ENCODE results near the gene FAM241B. TPM values are rescaled to one million over a fixed set of nuclear protein-coding genes. Genes with fewer than 3 reads are reported as not detected.

The FAM241B gene
- total RNA-seq, 2 experiments from 2014 or later = 6.3 to 9.6 TPM

DNA sequence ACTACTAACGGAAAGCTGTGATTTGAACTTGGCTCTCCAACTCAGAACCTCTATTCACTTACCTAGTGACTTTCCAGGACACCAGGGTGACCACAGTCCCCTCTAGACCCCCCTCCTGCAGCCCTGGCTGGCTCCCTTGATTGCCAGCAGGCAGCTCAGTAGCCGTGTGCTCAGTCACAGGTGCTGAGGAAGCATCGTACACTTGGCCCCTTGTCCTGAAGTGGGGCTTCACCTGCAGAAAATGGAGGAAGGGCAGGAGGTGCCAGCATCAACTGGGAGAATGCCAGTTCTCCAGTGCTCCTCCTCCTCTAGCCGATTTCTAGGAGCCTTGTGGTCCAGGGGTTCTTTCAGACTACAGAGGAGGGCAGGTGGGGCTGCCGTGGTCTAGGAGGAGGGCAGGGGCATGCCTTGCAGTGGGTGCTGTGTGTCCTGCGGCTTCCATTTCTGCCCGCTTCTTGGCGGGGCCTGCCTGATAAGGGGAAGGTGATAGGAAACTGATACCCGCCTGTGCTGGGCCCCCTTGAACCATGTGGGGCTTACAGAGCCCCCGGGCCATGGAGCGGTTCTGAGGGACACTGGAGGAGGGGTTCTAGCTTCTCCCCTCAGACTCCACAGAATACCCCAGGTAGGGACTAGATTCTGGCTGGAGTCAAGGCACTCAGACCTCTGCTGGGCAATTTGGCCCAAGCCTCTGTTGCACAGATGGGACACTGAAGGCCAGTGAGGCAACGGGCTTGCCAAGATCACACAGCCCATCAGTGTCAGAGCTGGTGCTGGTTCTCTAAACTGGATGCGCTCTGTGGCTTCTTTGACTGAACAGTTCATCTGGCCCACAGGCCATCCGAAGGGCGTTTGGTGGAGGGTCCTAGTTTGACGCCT is 14.0 kb downstream of the FAM241B start:
- POLR2A ChIA-PET = no interaction called here
- Mint-ChIP-seq H3K27ac (no peak overlapping the region), H3K27me3 (no peaks in the 10 kb centered on the region), H3K36me3 (ENCODE audit: low read depth) (no peaks in the 10 kb centered on the region), H3K4me1 (no peaks in the 10 kb centered on the region), H3K9me3 (ENCODE audit: low read depth) (no peaks in the 10 kb centered on the region), H3K4me3 (no peak overlapping the region)
- DNase-seq (no peak), ATAC-seq (no peak)
- intact Hi-C loops (cut with DNase I, micrococcal nuclease) = loop anchor here (1.0 to 10.0 kb wide), 6 partner anchors 73 to 313 kb away; partner anchors contain the start of gene COL13A1 (in 2 of the 2)
- CTCF ChIA-PET = interaction anchor here (0.7 to 6.2 kb wide), 23 partner anchors 9 to 631 kb away, joined by 3 to 100 read pairs (median 4); partner anchors contain the start of gene FAM241B

- Mint-ChIP-seq H3K4me3 (no peak overlapping the region), H3K36me3 (ENCODE audit: low read depth) (no peaks in the 10 kb centered on the region), H3K27me3 (no peaks in the 10 kb centered on the region), H3K9me3 (ENCODE audit: low read depth) (no peaks in the 10 kb centered on the region), H3K4me1 (no peaks in the 10 kb centered on the region), H3K27ac (no peak overlapping the region)
- peak; percentile 73 for DNase-seq
- peak; percentile 30 for ATAC-seq
- intact Hi-C loops (cut with DNase I, micrococcal nuclease) = loop anchor here (1.0 to 10.0 kb wide), 6 partner anchors 73 to 313 kb away; partner anchors contain the start of gene COL13A1 (in 2 of the 2)
- CTCF ChIA-PET = interaction anchor here (0.7 to 6.2 kb wide), 20 partner anchors 15 to 631 kb away, joined by 3 to 100 read pairs (median 4); partner anchors contain the start of gene FAM241B
- POLR2A ChIA-PET = no interaction called here
These were observed 14.7 kb downstream of the FAM241B start for GRCh38 chr10:69644658-69645295.

- Mint-ChIP-seq H3K4me1 (no peaks in the 10 kb centered on the region), H3K4me3 (no peak overlapping the region), H3K27me3 (no peaks in the 10 kb centered on the region), H3K27ac (no peak overlapping the region), H3K9me3 (ENCODE audit: low read depth) (no peaks in the 10 kb centered on the region), H3K36me3 (ENCODE audit: low read depth) (no peaks in the 10 kb centered on the region)
- no peak for DNase-seq
- intact Hi-C loops (cut with DNase I, micrococcal nuclease) = loop anchor here in 1 of 2 experiments (10.0 kb wide), 2 partner anchors 159 to 269 kb away; partner anchors contain the start of gene COL13A1
- ChIA-PET POLR2A (no interaction called here), CTCF (interaction anchor here (0.7 to 6.2 kb wide), 17 partner anchors 16 to 274 kb away, joined by 3 to 100 read pairs (median 4); partner anchors contain the start of gene FAM241B)
- no peak for ATAC-seq
These were observed 15.5 kb downstream of the FAM241B start for GRCh38 chr10:69645296-69646184.

DNA sequence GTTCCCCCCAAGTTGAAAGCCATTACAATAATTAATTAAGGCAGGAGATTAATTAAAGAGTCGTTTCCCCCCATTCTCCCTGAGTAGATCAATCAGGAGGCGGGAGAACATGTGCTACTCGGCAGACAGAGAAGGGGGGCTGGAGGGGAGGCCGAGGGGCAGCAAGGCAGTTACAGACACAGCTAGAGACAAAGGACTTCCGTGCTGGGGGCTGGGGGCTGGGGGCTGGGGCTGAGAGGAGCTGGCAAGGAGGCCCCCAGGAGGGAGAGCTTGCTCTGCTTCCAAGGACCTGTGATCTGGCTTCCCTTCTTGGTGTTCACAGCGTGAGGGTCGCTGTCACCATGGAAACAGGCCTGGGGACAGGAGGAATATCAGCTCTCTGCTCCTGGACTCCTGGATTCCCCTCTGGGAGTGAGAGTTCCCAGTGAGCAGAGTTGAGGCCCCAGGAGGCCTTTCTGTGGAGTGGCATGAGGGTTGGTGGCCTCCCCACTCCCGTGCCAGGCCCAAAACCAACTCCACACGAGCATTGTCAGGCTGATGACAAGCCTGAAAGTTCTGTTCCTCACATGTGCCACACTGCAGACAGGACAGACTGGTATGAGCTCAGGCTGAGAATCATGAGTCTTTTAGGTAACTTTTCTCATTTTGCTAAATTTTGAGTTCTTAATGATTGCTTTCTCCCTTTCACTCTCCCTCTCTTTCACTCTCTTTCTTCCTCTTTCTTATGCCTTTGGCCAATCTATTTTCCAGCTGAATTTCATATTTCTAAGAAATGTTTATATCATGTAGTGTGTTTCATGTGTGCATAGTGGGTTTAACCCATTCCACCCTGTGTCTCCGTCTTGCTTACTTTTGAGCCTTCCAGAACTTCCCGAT is 16.4 kb downstream of the FAM241B start:
- no peaks in the 10 kb centered on the region for H3K9me3 Mint-ChIP-seq (ENCODE audit: low read depth)
- H3K4me3 Mint-ChIP-seq = no peak overlapping the region
- intact Hi-C loops (cut with DNase I, micrococcal nuclease) = loop anchor here in 1 of 2 experiments (10.0 kb wide), 2 partner anchors 158 to 268 kb away; partner anchors contain the start of gene COL13A1
- DNase-seq (no peak), ATAC-seq (no peak)
- H3K36me3 Mint-ChIP-seq (ENCODE audit: low read depth) = no peaks in the 10 kb centered on the region
- H3K4me1 Mint-ChIP-seq = peaks cover 9% of the 10 kb centered on the region
- ChIA-PET CTCF (interaction anchor here (0.7 to 4.6 kb wide), 5 partner anchors 16 to 268 kb away, joined by 3 to 44 read pairs (median 5); no protein-coding TSS in a partner anchor), POLR2A (no interaction called here)
- H3K27ac Mint-ChIP-seq = no peak overlapping the region
- H3K27me3 Mint-ChIP-seq = no peaks in the 10 kb centered on the region

- CTCF ChIA-PET = interaction anchor here (0.5 to 1.9 kb wide), 5 partner anchors 15 to 268 kb away, joined by 3 to 6 read pairs (median 4); no protein-coding TSS in a partner anchor
- DNase-seq (no peak), ATAC-seq (no peak)
- H3K4me1 Mint-ChIP-seq = peaks cover 13% of the 10 kb centered on the region
- H3K27me3 Mint-ChIP-seq = no peaks in the 10 kb centered on the region
- H3K36me3 Mint-ChIP-seq (ENCODE audit: low read depth) = no peaks in the 10 kb centered on the region
- POLR2A ChIA-PET = no interaction called here
- no peaks in the 10 kb centered on the region for H3K9me3 Mint-ChIP-seq (ENCODE audit: low read depth)
- H3K27ac Mint-ChIP-seq = no peak overlapping the region
- H3K4me3 Mint-ChIP-seq = no peak overlapping the region
- intact Hi-C loops (cut with DNase I, micrococcal nuclease) = loop anchor here in 1 of 2 experiments (10.0 kb wide), 2 partner anchors 158 to 268 kb away; partner anchors contain the start of gene COL13A1
These were observed 17.1 kb downstream of the FAM241B start for GRCh38 chr10:69647126-69647525.

GRCh38 chr10:69647819-69648218 is 17.8 kb downstream of the FAM241B start:
- H3K27ac Mint-ChIP-seq = no peak overlapping the region
- CTCF ChIA-PET = interaction anchor here (0.7 to 1.3 kb wide), 2 partner anchors 11 to 16 kb away, joined by 3 to 4 read pairs; no protein-coding TSS in a partner anchor
- no peaks in the 10 kb centered on the region for H3K9me3 Mint-ChIP-seq (ENCODE audit: low read depth)
- intact Hi-C loops (cut with DNase I, micrococcal nuclease) = loop anchor here in 1 of 2 experiments (10.0 kb wide), 2 partner anchors 157 to 267 kb away; partner anchors contain the start of gene COL13A1
- ATAC-seq = no peak
- no peaks in the 10 kb centered on the region for H3K36me3 Mint-ChIP-seq (ENCODE audit: low read depth)
- POLR2A ChIA-PET = no interaction called here
- H3K4me1 Mint-ChIP-seq = peaks cover 13% of the 10 kb centered on the region
- H3K4me3 Mint-ChIP-seq = no peak overlapping the region
- H3K27me3 Mint-ChIP-seq = no peaks in the 10 kb centered on the region
- no peak for DNase-seq

- Mint-ChIP-seq H3K27ac (no peak overlapping the region), H3K9me3 (ENCODE audit: low read depth) (no peaks in the 10 kb centered on the region), H3K36me3 (ENCODE audit: low read depth) (no peaks in the 10 kb centered on the region), H3K27me3 (no peaks in the 10 kb centered on the region), H3K4me1 (peaks cover 13% of the 10 kb centered on the region), H3K4me3 (no peak overlapping the region)
- CTCF ChIA-PET = interaction anchor here (0.6 to 1.3 kb wide), 3 partner anchors 11 to 71 kb away, joined by 3 to 4 read pairs (median 3); no protein-coding TSS in a partner anchor
- POLR2A ChIA-PET = no interaction called here
- no peak for ATAC-seq
- intact Hi-C loops (cut with DNase I, micrococcal nuclease) = loop anchor here in 1 of 2 experiments (10.0 kb wide), 2 partner anchors 156 to 266 kb away; partner anchors contain the start of gene COL13A1
- DNase-seq = no peak
These were observed 18.4 kb downstream of the FAM241B start for GRCh38 chr10:69648461-69648860.

- ChIA-PET POLR2A (no interaction called here), CTCF (interaction anchor here (0.9 to 1.5 kb wide), 2 partner anchors 20 to 21 kb away, joined by 4 to 5 read pairs; partner anchors contain the start of gene FAM241B)
- H3K36me3 Mint-ChIP-seq (ENCODE audit: low read depth) = no peaks in the 10 kb centered on the region
- intact Hi-C loops (cut with DNase I, micrococcal nuclease) = loop anchor here in 1 of 2 experiments (10.0 kb wide), 2 partner anchors 155 to 265 kb away; partner anchors contain the start of gene COL13A1
- no peak overlapping the region for H3K27ac Mint-ChIP-seq
- no peaks in the 10 kb centered on the region for H3K27me3 Mint-ChIP-seq
- H3K4me3 Mint-ChIP-seq = no peak overlapping the region
- peaks cover 13% of the 10 kb centered on the region for H3K4me1 Mint-ChIP-seq
- ATAC-seq = no peak
- no peak for DNase-seq
- no peaks in the 10 kb centered on the region for H3K9me3 Mint-ChIP-seq (ENCODE audit: low read depth)
These were observed 19.9 kb downstream of the FAM241B start for GRCh38 chr10:69649786-69650550.

- peak; percentile 21 for DNase-seq
- Mint-ChIP-seq H3K4me1 (peaks cover 13% of the 10 kb centered on the region), H3K27ac (no peak overlapping the region), H3K9me3 (ENCODE audit: low read depth) (no peaks in the 10 kb centered on the region), H3K27me3 (no peaks in the 10 kb centered on the region), H3K36me3 (ENCODE audit: low read depth) (no peaks in the 10 kb centered on the region), H3K4me3 (no peak overlapping the region)
- no peak for ATAC-seq
- CTCF ChIA-PET = interaction anchor here (0.6 to 1.5 kb wide), 5 partner anchors 8 to 264 kb away, joined by 3 to 4 read pairs (median 4); no protein-coding TSS in a partner anchor
- intact Hi-C loops (cut with DNase I, micrococcal nuclease) = no loop called here
- POLR2A ChIA-PET = no interaction called here
These were observed 20.7 kb downstream of the FAM241B start for GRCh38 chr10:69650589-69651261.

All from activated CD4-positive, alpha-beta T cell treated with anti-CD3 and anti-CD28 coated beads for 36 hours (primary cell).